PC-3 (cell line): ENCODE measurements around the gene FAM118B.

Experiments
- EZH2 ChIP-seq: fragments of 300-600 bp; sonication (generic); IDR thresholded peaks from one replicate; pipeline ENCODE4 v1.6.1; 2017; ENCODE audit warnings: antibody characterized with exemption, mild to moderate bottlenecking, low read length; ENCODE audit not compliant: unreplicated experiment
- EZH2phosphoT487 ChIP-seq: fragments of 300-600 bp; sonication (generic); IDR thresholded peaks from 2 replicates; pipeline ENCODE4 v1.6.1; 2018; ENCODE audit warnings: mild to moderate bottlenecking, antibody characterized with exemption, low read length, borderline replicate concordance
- TF ChIP-seq, protein P1 (sequence below): fragments of 300-600 bp; sonication (generic); conservative IDR thresholded peaks from 2 replicates; pipeline ENCODE4 v1.5.1; 2017; ENCODE audit warnings: antibody characterized with exemption, low read depth, mild to moderate bottlenecking, low read length

DNA sequence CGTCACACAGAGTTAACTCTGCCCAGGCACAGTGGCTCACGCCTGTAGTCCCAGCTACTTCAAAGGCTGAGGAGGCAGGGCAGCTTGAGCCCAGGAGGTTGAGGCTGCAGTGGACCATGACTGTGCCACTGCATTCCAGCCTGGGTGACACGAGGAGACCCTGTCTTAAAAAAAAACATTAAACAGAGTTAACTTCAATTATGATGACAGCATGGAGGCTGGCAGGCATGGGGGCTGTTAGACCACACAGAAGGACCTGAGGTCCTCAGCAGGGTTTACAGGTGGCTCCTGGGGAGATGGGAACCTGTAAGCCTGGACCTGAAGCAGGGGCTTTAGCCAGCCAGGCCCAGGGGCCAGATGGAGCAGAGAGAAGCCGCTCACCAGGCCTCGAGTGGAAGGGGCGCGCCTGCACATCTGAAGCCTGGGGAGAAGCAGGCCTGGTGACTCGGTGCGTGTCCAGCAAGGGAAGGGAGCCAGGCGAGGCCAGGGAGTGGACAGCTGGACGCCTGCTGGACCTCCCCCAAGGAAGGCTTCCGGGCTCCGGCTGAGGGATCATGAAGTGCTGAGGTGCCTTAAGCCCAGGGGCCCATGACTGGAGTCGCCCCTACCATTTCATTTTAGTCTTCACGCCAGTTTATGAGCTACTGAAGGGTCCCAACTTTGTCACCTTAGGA is 25.4 kb upstream of the FAM118B start:
- TF ChIP-seq, protein P1, sequence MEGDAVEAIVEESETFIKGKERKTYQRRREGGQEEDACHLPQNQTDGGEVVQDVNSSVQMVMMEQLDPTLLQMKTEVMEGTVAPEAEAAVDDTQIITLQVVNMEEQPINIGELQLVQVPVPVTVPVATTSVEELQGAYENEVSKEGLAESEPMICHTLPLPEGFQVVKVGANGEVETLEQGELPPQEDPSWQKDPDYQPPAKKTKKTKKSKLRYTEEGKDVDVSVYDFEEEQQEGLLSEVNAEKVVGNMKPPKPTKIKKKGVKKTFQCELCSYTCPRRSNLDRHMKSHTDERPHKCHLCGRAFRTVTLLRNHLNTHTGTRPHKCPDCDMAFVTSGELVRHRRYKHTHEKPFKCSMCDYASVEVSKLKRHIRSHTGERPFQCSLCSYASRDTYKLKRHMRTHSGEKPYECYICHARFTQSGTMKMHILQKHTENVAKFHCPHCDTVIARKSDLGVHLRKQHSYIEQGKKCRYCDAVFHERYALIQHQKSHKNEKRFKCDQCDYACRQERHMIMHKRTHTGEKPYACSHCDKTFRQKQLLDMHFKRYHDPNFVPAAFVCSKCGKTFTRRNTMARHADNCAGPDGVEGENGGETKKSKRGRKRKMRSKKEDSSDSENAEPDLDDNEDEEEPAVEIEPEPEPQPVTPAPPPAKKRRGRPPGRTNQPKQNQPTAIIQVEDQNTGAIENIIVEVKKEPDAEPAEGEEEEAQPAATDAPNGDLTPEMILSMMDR = no peak
- TF ChIP-seq EZH2 (no peak), EZH2phosphoT487 (no peak)
